ENCODE measurements around the gene PPM1M.

Gene PPM1M

DNA sequence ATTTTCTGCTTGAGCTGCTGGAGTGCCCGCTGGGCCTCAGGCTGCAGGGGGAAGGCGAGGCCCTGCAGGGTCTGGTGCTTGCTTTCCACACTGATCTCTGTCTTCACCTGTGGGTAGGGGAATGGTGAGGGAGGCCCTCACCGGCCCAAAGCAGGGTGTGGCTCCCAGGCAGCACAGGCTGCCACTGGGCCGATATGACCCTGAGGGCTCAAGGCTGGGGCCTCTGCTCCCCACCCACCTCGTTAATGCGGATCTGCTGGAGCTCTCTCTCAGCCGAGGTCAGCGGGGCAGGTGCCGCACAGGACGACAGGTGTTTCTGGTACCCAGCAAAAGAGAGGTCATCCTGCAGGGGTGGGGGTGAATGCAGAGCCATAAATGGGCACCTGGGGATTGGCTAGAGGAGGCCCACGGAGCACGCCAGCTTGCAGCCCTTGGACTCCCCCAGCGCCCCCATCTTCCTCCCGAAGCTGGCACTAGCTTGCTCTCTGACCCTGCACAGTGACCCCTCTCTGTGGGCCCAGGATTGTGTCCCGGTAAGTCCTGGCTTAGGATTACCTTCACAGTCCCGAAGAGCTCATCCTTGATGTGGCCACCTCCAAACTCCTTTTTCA lies 14.6 kb upstream of the PPM1M start:
- no peak for DNase-seq (ENCODE audit: low read depth in 3 of 3)

DNA sequence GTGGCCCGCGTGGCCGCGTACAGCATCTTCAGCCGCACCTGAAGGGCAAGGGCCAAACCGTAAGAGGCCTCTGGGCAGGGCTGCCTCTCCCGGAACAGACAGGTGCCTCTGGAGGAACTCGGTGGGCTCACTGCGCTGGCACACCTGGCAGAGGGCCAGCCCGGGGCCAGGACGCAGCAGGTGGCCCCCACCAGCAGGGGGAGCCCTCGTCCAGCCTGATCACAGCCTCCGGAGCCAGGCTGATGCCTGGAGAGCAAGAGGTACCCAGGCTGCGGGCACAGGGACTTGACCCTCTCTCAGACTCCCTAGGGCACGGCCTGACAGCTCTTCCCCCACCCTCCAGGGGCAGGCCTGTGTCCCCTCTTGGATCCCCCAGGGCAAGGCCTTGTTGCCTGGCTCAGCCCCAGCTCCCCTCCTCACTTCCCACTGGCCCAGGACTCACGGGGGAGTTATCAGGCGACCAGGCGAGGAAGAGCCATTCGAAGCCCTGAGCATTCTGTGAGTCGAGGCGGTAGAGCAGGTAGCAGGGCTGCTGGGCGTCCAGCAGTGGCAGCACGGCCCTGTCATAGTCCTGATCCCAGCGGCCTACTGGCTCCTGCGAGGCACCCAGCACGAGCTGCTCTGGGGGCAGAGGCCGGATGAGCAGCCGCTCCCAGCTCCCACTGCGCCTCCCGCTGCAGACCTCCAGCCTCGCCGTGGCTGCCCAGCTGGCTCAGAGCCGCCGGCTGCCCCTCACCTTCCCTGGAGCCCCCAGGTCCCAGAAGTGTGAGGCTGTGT lies 13.9 kb upstream of the PPM1M start:
- DNase-seq (ENCODE audit: low read depth in 3 of 3), result peak; percentile 78 to 87 (median 87)

DNA sequence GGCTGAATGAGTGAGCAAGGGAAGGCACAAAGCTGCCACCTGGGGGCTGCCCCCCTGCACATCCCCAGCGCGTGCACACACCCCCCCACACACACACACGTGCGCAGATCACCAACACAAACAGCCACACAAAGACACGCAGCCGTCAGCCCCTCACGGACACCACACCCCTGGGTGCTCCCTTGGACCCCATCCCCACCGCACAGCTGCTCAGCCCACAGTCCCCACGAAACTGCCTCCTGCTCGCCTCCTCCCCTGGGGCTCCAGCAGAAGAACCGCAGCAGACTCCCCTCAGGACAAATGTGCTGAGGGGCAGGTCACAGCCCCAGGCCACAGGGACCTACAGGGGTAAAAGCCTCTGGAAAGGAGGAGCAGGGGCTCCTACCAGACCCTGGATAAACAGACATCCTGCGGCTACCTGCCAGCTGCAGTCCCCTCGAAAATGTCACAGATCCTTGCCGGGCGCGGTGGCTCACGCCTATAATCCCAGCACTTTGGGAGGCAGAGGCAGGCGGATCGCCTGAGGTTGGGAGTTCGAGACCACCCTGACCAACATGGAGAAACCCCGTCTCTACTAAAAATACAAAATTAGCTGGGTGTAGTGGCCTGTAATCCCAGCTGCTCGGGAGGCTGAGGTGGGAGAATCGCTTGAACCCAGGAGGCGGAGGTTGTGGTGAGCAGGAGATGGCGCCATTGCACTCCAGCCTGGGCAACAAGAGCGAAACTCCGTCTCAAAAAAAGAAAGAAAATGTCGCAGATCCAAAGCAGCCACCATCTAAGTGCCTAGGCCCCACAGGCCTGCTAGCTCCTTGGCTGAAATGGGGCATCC lies 13.1 kb upstream of the PPM1M start:
- DNase-seq (ENCODE audit: low read depth in 3 of 3), result no peak

DNA sequence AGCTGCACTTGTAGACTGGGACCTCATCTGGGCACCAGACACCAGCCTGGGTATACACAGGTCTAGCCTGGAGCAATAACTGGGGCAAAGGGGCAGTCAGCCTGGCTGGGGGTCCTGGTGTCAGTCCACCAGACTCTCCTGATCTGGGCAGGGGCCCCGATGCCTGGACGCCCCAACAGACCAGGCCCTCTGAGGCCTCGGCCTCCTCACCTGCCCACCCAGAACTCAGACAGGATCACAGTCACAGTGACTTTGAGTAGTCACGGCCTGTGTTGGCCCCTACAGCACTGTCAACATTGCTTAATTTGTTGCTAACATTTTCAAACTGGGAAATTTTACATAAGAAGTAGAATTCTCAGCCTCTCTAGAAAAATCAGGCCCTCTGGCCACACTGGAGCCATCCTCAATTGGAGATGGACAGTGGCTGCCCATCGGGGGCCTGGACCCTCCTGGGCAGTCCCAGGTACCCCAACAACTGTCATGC lies 12.4 kb upstream of the PPM1M start:
- DNase-seq (ENCODE audit: low read depth in 3 of 3), result no peak

DNA sequence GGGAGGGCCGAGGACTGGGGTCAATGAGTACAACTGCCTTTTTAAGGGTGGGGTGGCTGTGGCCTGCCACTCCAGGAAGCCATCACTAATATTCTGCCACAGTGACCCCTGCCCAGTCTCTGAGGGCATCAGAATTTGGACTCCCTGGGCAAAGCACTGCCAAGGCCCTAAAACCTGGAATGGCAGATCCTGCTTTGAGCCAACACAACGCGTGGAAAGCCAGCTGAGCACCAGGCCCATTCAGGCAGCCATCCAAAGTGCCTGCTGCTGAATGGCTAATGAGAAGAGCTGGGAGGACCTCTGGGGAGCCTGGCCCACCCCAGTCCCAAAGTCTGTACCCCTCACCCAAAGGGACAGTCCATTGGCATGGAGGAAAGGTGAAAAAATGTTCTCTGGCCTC lies 11.6 kb upstream of the PPM1M start:
- no peak for DNase-seq (ENCODE audit: low read depth in 3 of 3)

DNA sequence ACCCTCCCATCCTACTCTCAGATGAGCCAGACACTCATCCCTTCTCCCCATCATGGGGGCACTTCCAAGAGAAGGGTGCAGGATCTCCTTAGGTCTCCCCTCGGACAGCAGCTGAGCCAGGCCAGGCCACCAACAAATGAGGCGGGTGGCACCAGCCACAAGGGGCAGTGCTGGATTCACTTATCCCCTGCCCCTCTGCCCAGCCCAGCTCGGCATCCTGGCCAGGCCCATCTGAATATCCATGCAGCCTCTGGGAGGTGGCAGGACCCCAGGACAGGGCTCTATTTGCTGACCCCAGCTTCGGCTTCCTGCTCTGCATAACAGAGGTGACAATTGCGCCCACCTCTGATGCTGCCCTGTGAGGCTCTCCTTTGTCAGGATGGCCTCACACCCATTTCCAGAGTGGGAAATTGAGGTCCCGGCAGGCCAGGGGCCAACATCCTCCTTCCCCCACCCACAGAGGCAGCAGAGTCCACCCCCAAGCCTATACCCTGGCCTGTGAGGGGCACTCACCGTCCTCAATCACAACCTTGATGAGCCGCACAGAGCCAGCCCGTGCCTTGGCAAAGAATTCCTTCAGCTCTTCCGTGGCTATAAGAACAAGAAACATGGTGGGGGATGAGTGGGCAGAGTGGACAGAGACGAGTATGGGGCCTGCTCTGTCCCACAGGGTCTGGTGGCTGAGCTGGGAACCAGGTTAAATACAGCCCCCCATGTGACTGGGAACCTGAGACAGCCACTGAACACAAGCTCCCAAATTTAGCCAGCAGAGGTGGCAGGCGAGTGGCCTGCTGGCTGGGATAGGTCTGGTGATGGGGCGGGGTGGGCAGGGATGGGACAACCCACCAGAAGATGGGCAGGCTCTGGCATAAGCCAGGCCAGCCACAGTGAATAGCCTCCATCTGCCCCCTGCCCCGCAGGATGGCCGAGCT lies 10.8 kb upstream of the PPM1M start:
- DNase-seq (ENCODE audit: low read depth in 3 of 3), result no peak

DNA sequence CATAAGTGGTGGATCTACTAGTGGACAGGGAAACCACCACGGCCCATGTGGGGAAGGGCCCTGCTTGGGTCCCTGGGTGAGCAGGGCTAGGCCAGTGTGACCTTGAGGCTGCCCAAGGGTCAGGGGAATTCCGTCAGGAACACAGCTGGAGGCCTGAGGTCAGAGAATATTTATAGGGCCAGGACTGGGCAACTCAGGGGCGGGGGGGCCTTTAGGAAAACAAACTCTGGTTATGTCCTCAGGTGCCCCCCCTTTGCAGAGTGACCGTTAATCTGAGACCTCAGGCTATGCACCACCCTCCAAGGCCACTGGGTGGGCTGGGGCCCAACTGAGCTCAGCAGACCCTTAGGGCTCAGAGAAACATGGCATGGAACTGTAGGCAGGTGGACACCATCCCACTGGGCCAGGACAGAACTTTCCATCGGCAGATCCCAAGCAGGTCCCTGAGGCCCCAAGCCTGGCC lies 9.1 kb upstream of the PPM1M start:
- DNase-seq (ENCODE audit: low read depth in 3 of 3), result no peak

DNA sequence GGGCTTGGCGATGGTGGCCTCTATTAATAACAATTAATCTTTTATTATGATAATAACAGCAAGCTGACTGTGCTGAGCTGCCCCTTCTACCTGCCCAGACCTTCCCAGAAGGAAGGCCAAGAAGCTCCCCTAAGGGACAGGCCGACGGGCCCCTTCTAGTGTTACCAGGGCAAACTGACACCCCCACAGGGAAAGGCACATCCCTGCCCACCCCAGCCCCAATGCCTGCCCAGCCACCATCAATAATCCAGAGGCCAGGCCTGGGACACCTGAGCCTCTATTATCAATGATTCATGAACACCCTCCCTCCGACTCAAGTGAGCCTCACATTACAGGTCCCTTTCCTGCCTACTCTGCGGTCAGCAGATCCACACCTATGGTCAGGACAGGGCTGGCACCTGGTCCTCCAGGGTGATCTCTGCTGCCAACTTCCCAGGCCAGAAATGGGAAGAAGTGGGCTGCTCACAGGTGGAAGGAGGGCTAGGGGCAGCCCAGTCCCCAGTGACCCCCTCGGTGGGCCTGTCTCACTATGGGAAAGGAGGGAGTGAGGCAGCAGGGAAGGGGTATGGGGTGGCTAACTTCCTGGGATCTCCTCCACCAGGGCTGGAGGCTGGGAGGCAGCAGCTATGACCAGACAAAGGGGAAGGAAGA lies 8.4 kb upstream of the PPM1M start:
- no peak for DNase-seq (ENCODE audit: low read depth in 3 of 3)

DNA sequence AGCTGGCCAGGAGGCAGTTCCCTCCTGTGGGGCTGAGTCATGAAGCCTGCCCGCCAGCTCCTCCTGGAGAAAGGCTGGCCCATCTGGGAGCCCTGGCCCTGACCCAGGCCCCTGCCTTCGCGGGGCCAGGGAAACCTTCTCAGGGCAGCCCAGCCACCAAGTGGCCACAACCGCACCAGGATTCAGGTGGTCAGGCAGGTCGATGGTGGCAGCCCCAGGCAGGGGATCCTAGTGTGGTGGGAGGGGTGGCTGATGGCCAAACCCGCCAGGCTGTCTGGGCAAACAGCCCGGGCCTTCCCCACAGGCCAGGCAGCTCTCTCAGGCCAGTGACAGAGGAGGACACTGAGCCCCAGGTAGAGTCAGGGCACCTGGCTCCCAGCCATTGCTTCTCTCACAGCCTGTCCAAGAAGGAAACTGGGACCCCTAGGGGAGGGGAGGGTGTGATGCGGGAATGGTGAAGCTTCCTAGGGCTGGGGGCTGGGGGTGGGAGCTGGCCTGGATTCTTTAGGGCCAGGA lies 7.8 kb upstream of the PPM1M start:
- DNase-seq (ENCODE audit: low read depth in 3 of 3), result no peak

DNA sequence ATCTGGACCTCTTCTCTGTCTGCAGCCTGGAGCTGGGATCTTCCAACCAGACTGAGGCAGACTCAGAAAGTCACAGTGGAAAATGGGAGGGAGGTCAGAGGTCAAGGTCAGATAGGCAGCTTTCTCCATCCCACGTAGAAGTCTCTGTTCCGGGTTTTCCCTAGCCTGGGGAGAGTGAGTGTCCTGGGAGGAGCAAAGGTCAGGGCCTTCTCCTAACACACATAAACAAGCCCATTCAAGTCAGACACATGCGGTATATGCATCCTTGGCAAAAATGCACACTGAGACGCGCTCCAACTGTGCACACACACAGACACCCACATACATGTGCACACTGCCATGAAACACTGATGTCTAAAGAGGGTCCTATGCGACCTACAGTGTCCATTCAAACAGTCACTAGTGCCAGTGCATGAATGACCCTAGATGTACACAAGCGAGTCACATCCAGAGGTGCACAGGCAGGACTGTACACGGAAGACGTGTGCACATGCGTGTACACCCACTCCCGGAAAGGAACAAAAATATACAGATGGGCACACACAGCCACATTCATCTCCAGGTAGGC lies 7.3 kb upstream of the PPM1M start:
- DNase-seq (ENCODE audit: low read depth in 3 of 3), result no peak

DNA sequence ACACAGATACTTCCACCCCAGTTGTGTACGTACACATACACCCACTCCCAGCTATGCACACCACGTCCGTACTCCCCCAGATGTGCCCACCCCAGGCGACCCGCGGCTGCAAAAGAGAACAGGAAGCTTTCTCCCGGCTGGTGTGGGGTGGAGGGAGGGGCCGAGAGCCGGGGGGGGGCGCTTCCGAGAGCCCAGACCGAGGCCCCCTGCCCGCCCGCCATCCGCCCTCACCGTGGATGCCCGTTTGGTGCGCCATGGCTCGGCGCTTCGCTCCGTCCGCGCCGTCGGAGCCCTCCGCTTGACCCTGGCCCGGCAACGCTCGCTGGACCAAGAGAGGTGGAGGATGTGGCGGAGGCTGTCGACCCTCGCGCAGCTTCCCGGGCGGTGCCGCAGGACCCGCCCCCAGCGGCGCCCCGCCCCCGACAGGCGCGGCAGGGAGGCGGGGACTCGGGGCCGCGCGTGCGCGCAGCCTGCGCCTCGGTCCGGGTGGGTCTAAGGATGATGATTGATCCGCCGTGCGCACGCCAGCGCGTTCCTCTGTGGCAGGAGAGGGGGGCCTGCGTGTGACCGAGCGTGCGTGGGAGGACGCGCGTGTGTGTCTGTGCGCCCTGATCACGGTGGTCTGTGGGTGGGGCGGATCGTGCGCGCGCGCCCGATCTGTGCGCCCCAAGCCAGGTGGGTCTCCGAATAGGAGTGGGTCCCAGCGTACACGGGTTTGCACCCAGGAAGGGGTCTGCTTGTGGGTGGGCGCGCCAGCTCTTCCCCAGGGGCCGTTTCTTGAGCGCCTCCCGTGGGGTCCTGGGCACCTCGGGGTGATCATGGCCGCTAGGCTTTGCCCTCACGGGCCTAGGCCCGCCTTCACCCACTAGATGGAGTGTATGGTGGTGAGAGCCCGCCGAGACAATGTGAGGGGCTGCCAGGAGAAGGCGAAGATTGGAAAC lies 6.5 kb upstream of the PPM1M start, which contains the start of gene TWF2:
TWF2 (minus strand) TSS at position 398 of the 941 bp plus-strand sequence; CDS start at position 256, 142 bp downstream.
- DNase-seq (ENCODE audit: low read depth in 3 of 3), result peak; percentile 74 to 90 (median 88)

DNA sequence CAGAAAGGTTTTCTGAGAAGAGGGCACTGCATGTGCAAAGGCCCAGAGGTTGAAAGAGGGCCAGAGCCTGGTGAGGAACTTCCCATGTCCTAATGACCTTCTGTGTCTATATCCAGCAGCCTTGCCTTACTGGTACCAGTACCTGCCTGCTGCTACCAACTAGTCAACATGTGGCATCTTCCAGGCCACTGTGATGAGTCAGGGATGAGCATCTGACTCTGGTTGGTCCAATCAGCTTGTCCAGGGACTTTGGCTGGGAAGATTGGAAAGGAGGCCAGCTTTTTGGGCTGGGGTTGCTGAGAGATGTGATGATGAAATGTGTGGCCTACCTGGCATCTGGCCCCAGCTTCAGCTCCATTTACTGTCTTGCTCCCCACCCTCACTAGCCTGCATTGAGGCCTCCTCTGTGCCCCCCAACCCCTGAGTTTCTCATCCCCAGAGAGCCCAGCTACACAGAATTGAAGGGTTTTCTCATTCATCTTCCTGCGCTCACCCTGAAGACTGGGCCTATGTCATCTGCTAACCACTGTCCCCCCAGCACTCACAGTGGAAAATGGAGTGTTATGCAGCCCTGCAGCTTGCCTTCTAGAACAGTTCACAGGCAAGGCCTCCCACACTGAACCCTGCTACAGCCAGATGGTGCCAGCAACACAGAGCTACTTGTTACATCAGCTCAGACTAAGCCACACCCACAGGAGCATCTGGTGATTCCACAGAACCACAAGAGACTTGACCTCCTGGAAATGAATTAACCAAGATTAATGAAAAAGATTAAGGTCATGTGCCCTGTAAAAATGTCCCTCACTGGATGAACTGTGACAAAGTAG lies 5.3 kb upstream of the PPM1M start:
- peak in 1 of 3 experiments; percentile 56 for DNase-seq (ENCODE audit: low read depth in 3 of 3)

DNA sequence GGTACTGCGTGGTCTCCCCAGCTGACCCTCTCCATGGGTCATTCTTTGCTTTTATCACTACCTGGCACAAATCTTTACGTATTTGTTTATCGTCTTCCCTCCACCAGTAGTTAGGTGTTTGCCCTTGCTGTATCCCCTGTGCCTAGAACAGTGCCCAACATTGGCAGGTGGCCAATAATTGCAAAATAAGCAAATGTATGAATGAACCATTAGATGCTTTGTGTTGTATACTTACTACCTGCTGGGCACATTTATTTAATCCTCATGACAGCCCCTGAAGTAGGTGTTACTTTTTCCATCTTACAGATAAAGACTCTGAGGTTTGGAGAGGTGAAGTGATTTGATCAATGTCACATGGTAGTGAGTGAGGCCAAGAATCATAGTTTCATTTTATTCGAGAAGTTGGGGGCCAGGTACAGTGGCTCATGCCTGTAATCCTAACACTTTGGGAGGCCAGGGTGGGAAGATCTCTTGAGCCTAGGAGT lies 4.6 kb upstream of the PPM1M start:
- DNase-seq (ENCODE audit: low read depth in 3 of 3), result no peak

DNA sequence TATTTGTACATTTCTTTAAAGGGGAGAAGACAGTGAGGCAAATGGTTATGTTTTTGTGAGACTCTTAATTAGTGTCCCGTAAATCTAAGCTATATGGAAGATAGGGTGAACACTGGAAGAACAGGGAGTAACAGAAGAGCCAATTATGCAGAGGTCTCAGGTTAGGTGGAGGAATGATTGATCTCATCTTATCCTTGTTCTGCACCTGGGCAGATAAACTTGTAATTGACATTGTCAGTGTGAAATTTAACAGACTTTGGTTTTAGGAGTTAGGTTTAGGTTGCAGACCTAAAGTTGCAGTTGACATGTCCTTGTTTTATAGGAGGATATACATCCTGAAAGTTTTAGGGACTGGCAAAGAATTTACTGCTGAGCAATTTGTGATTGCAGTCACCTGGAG lies 3.5 kb upstream of the PPM1M start:
- no peak for DNase-seq (ENCODE audit: low read depth in 3 of 3)

DNA sequence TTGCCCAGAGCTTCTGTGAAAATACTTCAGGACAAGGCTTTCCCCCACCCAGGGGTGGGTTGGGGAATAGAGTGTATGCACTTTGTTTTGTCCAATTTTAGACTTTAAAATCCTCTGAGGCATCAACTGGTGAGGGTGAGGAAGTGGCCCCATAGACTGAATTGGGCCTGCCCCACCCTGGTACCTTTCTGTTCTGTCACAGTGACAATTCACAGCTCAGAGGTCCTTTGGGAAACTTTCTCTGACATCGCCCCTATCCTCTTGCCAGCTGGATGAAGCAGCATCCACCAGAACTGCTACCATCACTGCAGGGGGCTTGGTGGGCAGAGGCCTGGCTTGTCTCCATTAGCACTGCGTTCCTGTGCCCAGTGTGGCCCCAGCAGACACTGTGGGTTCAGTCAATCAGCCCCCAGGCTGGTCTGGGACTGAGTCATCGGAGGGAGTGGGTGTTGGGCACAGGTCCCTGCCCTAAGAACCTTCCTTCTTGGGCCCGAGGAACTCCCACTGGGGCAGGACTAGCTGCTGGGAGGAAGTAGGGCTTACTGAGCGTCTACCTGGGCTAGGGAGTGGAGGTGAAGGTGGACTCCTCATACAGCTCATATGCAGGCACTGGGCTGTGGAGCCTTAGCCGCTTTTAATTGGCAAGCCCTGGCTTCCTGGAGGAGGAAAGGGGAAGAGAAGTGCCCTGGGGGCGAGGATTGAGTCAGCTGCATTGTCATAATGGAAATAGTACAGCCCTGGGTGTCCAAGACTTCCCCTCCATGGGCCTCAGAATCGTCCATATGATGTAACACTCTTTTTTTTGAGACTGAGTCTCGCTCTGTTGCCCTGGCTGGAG lies 1.5 kb upstream of the PPM1M start:
- no peak for DNase-seq (ENCODE audit: low read depth in 3 of 3)

DNA sequence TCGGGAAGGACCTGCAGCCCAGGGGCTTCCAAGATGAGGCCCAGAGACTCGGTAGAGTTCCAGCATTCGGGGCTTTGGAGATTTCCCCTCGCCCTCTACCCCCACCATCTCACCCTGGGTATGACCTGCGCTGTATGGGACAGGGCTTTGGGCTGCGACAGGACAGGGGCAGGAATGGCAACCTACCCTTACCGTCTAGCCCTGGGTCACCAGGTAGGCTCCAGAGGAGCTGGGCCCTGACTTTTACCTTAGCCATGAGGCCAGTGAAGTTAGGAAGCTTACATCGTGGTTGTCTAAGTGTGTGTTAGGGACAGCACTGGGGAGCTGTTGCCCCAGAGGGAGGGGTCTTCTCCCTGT lies 683 bp downstream of the PPM1M start:
- no peak for DNase-seq (ENCODE audit: low read depth in 3 of 3)
